ENCODE results near the gene JKAMP. TPM values are rescaled to one million over a fixed set of nuclear protein-coding genes. Genes with fewer than 3 reads are reported as not detected.

The JKAMP gene
- total and polyA plus RNA-seq, 2 donors (not counting 3 experiments of a cell fraction or from before 2014, with no cell fraction given): 30.8 to 160 TPM

- CTCF ChIA-PET: interaction anchor here (1.2 kb wide), 1 partner anchor 20 kb away, joined by 3 read pairs; no protein-coding TSS in a partner anchor
- no peaks in the 10 kb centered on the region for H3K9me3 ChIP-seq (replicated peaks; ENCODE audit: control insufficient read depth, insufficient read depth, low read length)
- intact Hi-C loops (cut with micrococcal nuclease): no loop called here
- POLR2A ChIA-PET: no interaction called here
- H3K4me3 ChIP-seq (replicated peaks in 1 of 3; ENCODE audit: insufficient read depth in 1 of 3, low read depth in 1 of 3, low read length in 3 of 3): no peak overlapping the region
- dilution Hi-C loops (cut with MboI; ENCODE audit: extremely low pct_ligation_motif_present, low sequenced_read_pairs): no loop called here
- DNase-seq (ENCODE audit: low read depth, low spot score) (no peak), FAIRE-seq (no peak)
- no TSS peak for BruUV-seq (replicated peaks)
- no peak overlapping the region for H3K27ac ChIP-seq (ENCODE audit: insufficient read depth, low read depth, low read length)
- H4K20me1 ChIP-seq (replicated peaks; ENCODE audit: control insufficient read depth, extremely low read depth, insufficient read depth, low read length): no peaks in the 10 kb centered on the region
- H3K9ac ChIP-seq (replicated peaks; ENCODE audit: extremely low read depth, insufficient read depth, low read length): no peak overlapping the region
- TF ChIP-seq GATA2 (IDR thresholded peaks at IDR 0.05; ENCODE audit: insufficient read depth, insufficient read length, low read depth, low read length) (no peak), FOS (IDR thresholded peaks at IDR 0.05; ENCODE audit: borderline replicate concordance, insufficient read depth, low read length) (no peak), POLR2A (IDR thresholded peaks at IDR 0.05; ENCODE audit: low read depth, low read length) (no peak)
- no peaks in the 10 kb centered on the region for H3K4me1 ChIP-seq (ENCODE audit: control insufficient read depth, extremely low read depth, insufficient read depth, low read length)
- H3K4me2 ChIP-seq (ENCODE audit: insufficient read depth, low read length): no peak overlapping the region
- H3K27me3 ChIP-seq (ENCODE audit: control insufficient read depth in 2 of 2, insufficient read depth in 2 of 2, low read length in 2 of 2): peaks cover 0 to 5% of the 10 kb centered on the region in 2 experiments
- H3K9me1 ChIP-seq (replicated peaks; ENCODE audit: control insufficient read depth, extremely low read depth, insufficient read depth, low read length): no peaks in the 10 kb centered on the region
- no peaks in the 10 kb centered on the region for H3K36me3 ChIP-seq (ENCODE audit: control insufficient read depth in 2 of 2, extremely low read depth in 1 of 2, insufficient read depth in 2 of 2, low read length in 2 of 2)
- H3K79me2 ChIP-seq (ENCODE audit: control insufficient read depth, insufficient read depth, low read length): no peaks in the 10 kb centered on the region
- H2AFZ ChIP-seq (ENCODE audit: low read depth, low read length): no peak overlapping the region
These were observed 48.1 kb downstream of the JKAMP start for GRCh38 chr14:59532419-59532818.

GRCh38 chr14:59534361-59534987 lies 50.2 kb downstream of the JKAMP start:
- dilution Hi-C loops (cut with MboI; ENCODE audit: extremely low pct_ligation_motif_present, low sequenced_read_pairs): no loop called here
- H3K9me3 ChIP-seq (replicated peaks; ENCODE audit: control insufficient read depth, insufficient read depth, low read length): no peaks in the 10 kb centered on the region
- H3K9ac ChIP-seq (replicated peaks; ENCODE audit: extremely low read depth, insufficient read depth, low read length): no peak overlapping the region
- H2AFZ ChIP-seq (ENCODE audit: low read depth, low read length): no peak overlapping the region
- H3K79me2 ChIP-seq (ENCODE audit: control insufficient read depth, insufficient read depth, low read length): no peaks in the 10 kb centered on the region
- no peak overlapping the region for H3K27ac ChIP-seq (ENCODE audit: insufficient read depth, low read depth, low read length)
- H4K20me1 ChIP-seq (replicated peaks; ENCODE audit: control insufficient read depth, extremely low read depth, insufficient read depth, low read length): no peaks in the 10 kb centered on the region
- no peak for TF ChIP-seq MYC (IDR thresholded peaks at IDR 0.05; ENCODE audit: low read depth, low read length)
- TF ChIP-seq MAX (IDR thresholded peaks at IDR 0.05; ENCODE audit: insufficient read depth, insufficient read length): no peak
- no peak for TF ChIP-seq JUN (IDR thresholded peaks at IDR 0.05; ENCODE audit: borderline replicate concordance, insufficient read depth, insufficient read length, low read depth)
- TF ChIP-seq EZH2 (IDR thresholded peaks at IDR 0.05; ENCODE audit: borderline replicate concordance, low read depth, low read length, severe bottlenecking): no peak
- TF ChIP-seq CTCF (IDR thresholded peaks at IDR 0.05; ENCODE audit: extremely low read depth in 1 of 2, insufficient read depth in 1 of 2, low read depth in 1 of 2, low read length in 2 of 2): no peak
- no peak for TF ChIP-seq POLR2AphosphoS5 (IDR thresholded peaks at IDR 0.05; ENCODE audit: insufficient read depth, low read depth, low read length)
- TF ChIP-seq POLR2A (IDR thresholded peaks at IDR 0.05; ENCODE audit: low read depth, low read length): no peak
- no peak for TF ChIP-seq GATA2 (IDR thresholded peaks at IDR 0.05; ENCODE audit: insufficient read depth, insufficient read length, low read depth, low read length)
- TF ChIP-seq FOS (IDR thresholded peaks at IDR 0.05; ENCODE audit: borderline replicate concordance, insufficient read depth, low read length): no peak
- FAIRE-seq (no peak), DNase-seq (ENCODE audit: low read depth, low spot score) (no peak)
- CTCF ChIA-PET: interaction anchor here (1.0 kb wide), 1 partner anchor 27 kb away, joined by 4 read pairs; no protein-coding TSS in a partner anchor
- POLR2A ChIA-PET: no interaction called here
- intact Hi-C loops (cut with micrococcal nuclease): no loop called here
- no TSS peak for BruUV-seq (replicated peaks)
- no peaks in the 10 kb centered on the region for H3K9me1 ChIP-seq (replicated peaks; ENCODE audit: control insufficient read depth, extremely low read depth, insufficient read depth, low read length)
- H3K4me2 ChIP-seq (ENCODE audit: insufficient read depth, low read length): no peak overlapping the region
- H3K4me3 ChIP-seq (replicated peaks in 1 of 3; ENCODE audit: insufficient read depth in 1 of 3, low read depth in 1 of 3, low read length in 3 of 3): no peak overlapping the region
- no peaks in the 10 kb centered on the region for H3K4me1 ChIP-seq (ENCODE audit: control insufficient read depth, extremely low read depth, insufficient read depth, low read length)
- no peaks in the 10 kb centered on the region for H3K36me3 ChIP-seq (ENCODE audit: control insufficient read depth in 2 of 2, extremely low read depth in 1 of 2, insufficient read depth in 2 of 2, low read length in 2 of 2)
- H3K27me3 ChIP-seq (ENCODE audit: control insufficient read depth in 2 of 2, insufficient read depth in 2 of 2, low read length in 2 of 2): peaks cover 0 to 6% of the 10 kb centered on the region in 2 experiments

All from endothelial cell of umbilical vein (primary cell).